ENCODE data around the gene TANC1. TPM values are rescaled to one million over a fixed set of nuclear protein-coding genes. Genes with fewer than 3 reads are reported as not detected.
A peak's percentile ranks its signal among the peaks of the same experiment; 100 is the strongest.

The TANC1 gene
- polyA plus RNA-seq, 2 of the 4 experiments (the other 2 are of a cell fraction): 9.2 to 21.2 TPM

- no peak for DNase-seq (ENCODE audit: low read depth in 1 of 2, low spot score in 1 of 2)
- ATAC-seq: peak in 1 of 2 experiments; percentile 54; a peak in 3 of 6 replicates
- H3K27ac ChIP-seq: peak overlapping the region in 1 of 2 experiments; percentile 69; a peak in 3 of 6 replicates
- TF ChIP-seq TP53 (CRISPR knock-in tag; IDR thresholded peaks at IDR 0.05) (no peak), FOXS1 (CRISPR knock-in tag; IDR thresholded peaks at IDR 0.05) (no peak)
- 81% methylated on average over 5 of the region's 5 CpGs for WGBS (ENCODE audit: missing lambda C conversion rate)
- H3K4me1 ChIP-seq: peaks cover 29% of the 10 kb centered on the region
- H3K9me3 ChIP-seq: no peaks in the 10 kb centered on the region
- FAIRE-seq: no peak
- ChIA-PET CTCF (interaction anchor here (0.6 to 2.1 kb wide), 5 partner anchors 9 to 143 kb away, joined by 3 to 7 read pairs (median 4); no protein-coding TSS in a partner anchor), POLR2A (no interaction called here)
- H3K4me3 ChIP-seq: no peak overlapping the region
- peak overlapping the region; percentile 29; the same call in 2 of the 3 replicates for H3K4me2 ChIP-seq
These were observed 96.2 kb downstream of the TANC1 start for GRCh38 chr2:159064446-159065301.

GRCh38 chr2:159065313-159065712 lies 96.9 kb downstream of the TANC1 start:
- no peak overlapping the region for H3K4me3 ChIP-seq
- peak overlapping the region; percentile 29; the same call in 2 of the 3 replicates for H3K4me2 ChIP-seq
- TF ChIP-seq KDM5A (IDR thresholded peaks at IDR 0.05) (no peak), RCOR1 (IDR thresholded peaks at IDR 0.05; ENCODE audit: low read depth, low read length) (no peak), KDM1A (IDR thresholded peaks at IDR 0.05; ENCODE audit: low read depth) (no peak), FOSL2 (IDR thresholded peaks at IDR 0.05) (no peak), FOSL2 (CRISPR knock-in tag; IDR thresholded peaks at IDR 0.05) (no peak), PBX3 (IDR thresholded peaks at IDR 0.05) (no peak), TP53 (CRISPR knock-in tag; IDR thresholded peaks at IDR 0.05) (no peak), MAFK (IDR thresholded peaks at IDR 0.05; ENCODE audit: partially characterized antibody) (no peak), RARB (CRISPR knock-in tag; IDR thresholded peaks at IDR 0.05) (no peak), MAZ (IDR thresholded peaks at IDR 0.05; ENCODE audit: borderline replicate concordance, low read depth, low read length) (no peak), CBX8 (IDR thresholded peaks at IDR 0.05) (no peak)
- POLR2A ChIA-PET: interaction anchor here (0.6 kb wide), 1 partner anchor 712 kb away, joined by 3 read pairs; no protein-coding TSS in a partner anchor
- no peak for DNase-seq (ENCODE audit: low read depth in 1 of 2, low spot score in 1 of 2)
- H3K9me3 ChIP-seq: no peaks in the 10 kb centered on the region
- H3K27ac ChIP-seq: peak overlapping the region in 1 of 2 experiments; percentile 69; a peak in 1 of 6 replicates
- H3K4me1 ChIP-seq: peaks cover 35% of the 10 kb centered on the region
- FAIRE-seq: no peak
- no peak for ATAC-seq
- CTCF ChIA-PET: interaction anchor here (0.6 to 2.1 kb wide), 5 partner anchors 9 to 144 kb away, joined by 3 to 7 read pairs (median 4); no protein-coding TSS in a partner anchor
- 91% methylated on average over 1 of the region's 1 CpG for WGBS (ENCODE audit: missing lambda C conversion rate)

- WGBS (ENCODE audit: missing lambda C conversion rate): 92% methylated on average over 4 of the region's 4 CpGs
- Histone ChIP-seq H3K4me2 (no peak overlapping the region), H3K9me3 (no peaks in the 10 kb centered on the region), H3K27ac (0 out of 6 replicates have a peak overlapping the region, but pooled peaks of 1 of the 2 experiments have one; percentile 14), H3K4me1 (peaks cover 35% of the 10 kb centered on the region), H3K4me3 (no peak overlapping the region)
- ATAC-seq: no peak
- CTCF ChIA-PET: interaction anchor here (1.1 to 2.1 kb wide), 4 partner anchors 10 to 53 kb away, joined by 3 to 7 read pairs (median 4); no protein-coding TSS in a partner anchor
- no peak for DNase-seq (ENCODE audit: low read depth in 1 of 2, low spot score in 1 of 2)
- FAIRE-seq: no peak
- POLR2A ChIA-PET: interaction anchor here (0.6 kb wide), 1 partner anchor 711 kb away, joined by 3 read pairs; no protein-coding TSS in a partner anchor
- no peak for TF ChIP-seq EP300 (IDR thresholded peaks at IDR 0.05)
- TF ChIP-seq REST (IDR thresholded peaks at IDR 0.05): no peak
- TF ChIP-seq CHD2 (IDR thresholded peaks at IDR 0.05; ENCODE audit: low read length, partially characterized antibody): no peak
- no peak for TF ChIP-seq CBX2 (IDR thresholded peaks at IDR 0.05; ENCODE audit: borderline replicate concordance, low read depth)
- TF ChIP-seq HOXA7 (CRISPR knock-in tag; IDR thresholded peaks at IDR 0.05): no peak
- TF ChIP-seq E2F6 (IDR thresholded peaks at IDR 0.05; ENCODE audit: borderline replicate concordance, low read depth): no peak
- TF ChIP-seq HMGXB4 (CRISPR knock-in tag; IDR thresholded peaks at IDR 0.05; ENCODE audit: borderline replicate concordance): no peak
- no peak for TF ChIP-seq KDM5A (IDR thresholded peaks at IDR 0.05)
- no peak for TF ChIP-seq HOXB13 (CRISPR knock-in tag; IDR thresholded peaks at IDR 0.05; ENCODE audit: low read depth)
- no peak for TF ChIP-seq POLR2A (IDR thresholded peaks at IDR 0.05; ENCODE audit: low read length)
- no peak for TF ChIP-seq ZC3H11A (IDR thresholded peaks at IDR 0.05)
- TF ChIP-seq RFX5 (IDR thresholded peaks at IDR 0.05): no peak
- TF ChIP-seq MAX (IDR thresholded peaks at IDR 0.05): no peak
- TF ChIP-seq PBX3 (IDR thresholded peaks at IDR 0.05): no peak
These were observed 97.5 kb downstream of the TANC1 start for GRCh38 chr2:159065891-159066290.

Measured in A549 (cell line).